HuH-7 (cell line): ENCODE data around the gene MYRIP.
A peak's percentile ranks its signal among the peaks of the same experiment; 100 is the strongest.
"Not testable (repeated sequence)": the region's sequence is repeated elsewhere in the genome, so short reads cannot be mapped to it uniquely, and the experiment has no call there.

Experiments used
- DNase-seq: peaks from one replicate; pipeline ENCODE4 v3.0.0; 2011; ENCODE audit warnings: low spot score

MYRIP gene

GRCh38 chr3:39809181-39809994 is at the start of gene MYRIP:
TSS of gene MYRIP (plus strand) at chr3:39809609. CDS start at chr3:39900817, 91,208 bp downstream.
- DNase-seq = peak; percentile 73

- DNase-seq = no peak
Observed at GRCh38 chr3:39760325-39760724, 49.1 kb upstream of the MYRIP start.

- no peak for DNase-seq
Observed at GRCh38 chr3:39762537-39763070, 46.8 kb upstream of the MYRIP start.

GRCh38 chr3:39763390-39763789 is 46.0 kb upstream of the MYRIP start:
- no peak for DNase-seq

GRCh38 chr3:39765575-39765974 is 43.8 kb upstream of the MYRIP start:
- no peak for DNase-seq

GRCh38 chr3:39766433-39766832 is 43.0 kb upstream of the MYRIP start:
- no peak for DNase-seq

GRCh38 chr3:39766909-39767308 is 42.5 kb upstream of the MYRIP start:
- not testable (repeated sequence) for DNase-seq

GRCh38 chr3:39778168-39778567 is 31.2 kb upstream of the MYRIP start:
- not testable (repeated sequence) for DNase-seq

GRCh38 chr3:39779511-39780230 is 29.7 kb upstream of the MYRIP start:
- no peak for DNase-seq

- DNase-seq = no peak
Observed at GRCh38 chr3:39780352-39780751, 29.1 kb upstream of the MYRIP start.

- DNase-seq = no peak
Observed at GRCh38 chr3:39781025-39781424, 28.4 kb upstream of the MYRIP start.

GRCh38 chr3:39781632-39782031 is 27.8 kb upstream of the MYRIP start:
- DNase-seq = no peak

- DNase-seq = no peak
Observed at GRCh38 chr3:39783680-39784079, 25.7 kb upstream of the MYRIP start.

- no peak for DNase-seq
Observed at GRCh38 chr3:39784922-39785321, 24.5 kb upstream of the MYRIP start.

GRCh38 chr3:39788128-39788883 is 21.1 kb upstream of the MYRIP start:
- DNase-seq = no peak

- no peak for DNase-seq
Observed at GRCh38 chr3:39791603-39792002, 17.8 kb upstream of the MYRIP start.

- no peak for DNase-seq
Observed at GRCh38 chr3:39794880-39795279, 14.5 kb upstream of the MYRIP start.

GRCh38 chr3:39801216-39801615 is 8.2 kb upstream of the MYRIP start:
- DNase-seq = no peak

GRCh38 chr3:39802486-39802885 is 6.9 kb upstream of the MYRIP start:
- not testable (repeated sequence) for DNase-seq

- no peak for DNase-seq
Observed at GRCh38 chr3:39803956-39804355, 5.5 kb upstream of the MYRIP start.

- no peak for DNase-seq
Observed at GRCh38 chr3:39804951-39805350, 4.5 kb upstream of the MYRIP start.

GRCh38 chr3:39805650-39806049 is 3.8 kb upstream of the MYRIP start:
- no peak for DNase-seq
